ENCODE measurements around the gene CELA2B.

DNA sequence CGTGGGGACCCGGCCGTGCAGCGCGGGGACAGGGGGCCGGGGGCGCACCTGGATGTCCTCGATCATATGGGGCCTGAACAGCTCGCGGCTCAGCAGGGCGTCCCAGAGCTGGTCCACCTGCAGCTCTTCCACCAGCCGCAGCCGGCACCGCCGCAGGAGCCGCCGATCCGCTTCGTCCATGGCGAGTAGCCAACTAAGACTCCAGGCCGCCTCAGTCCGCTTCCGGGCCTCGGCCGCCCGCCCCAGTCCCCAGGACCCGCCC is 48.0 kb downstream of the CELA2B start, which contains the start of gene CASP9:
- TF ChIP-seq, protein P1, sequence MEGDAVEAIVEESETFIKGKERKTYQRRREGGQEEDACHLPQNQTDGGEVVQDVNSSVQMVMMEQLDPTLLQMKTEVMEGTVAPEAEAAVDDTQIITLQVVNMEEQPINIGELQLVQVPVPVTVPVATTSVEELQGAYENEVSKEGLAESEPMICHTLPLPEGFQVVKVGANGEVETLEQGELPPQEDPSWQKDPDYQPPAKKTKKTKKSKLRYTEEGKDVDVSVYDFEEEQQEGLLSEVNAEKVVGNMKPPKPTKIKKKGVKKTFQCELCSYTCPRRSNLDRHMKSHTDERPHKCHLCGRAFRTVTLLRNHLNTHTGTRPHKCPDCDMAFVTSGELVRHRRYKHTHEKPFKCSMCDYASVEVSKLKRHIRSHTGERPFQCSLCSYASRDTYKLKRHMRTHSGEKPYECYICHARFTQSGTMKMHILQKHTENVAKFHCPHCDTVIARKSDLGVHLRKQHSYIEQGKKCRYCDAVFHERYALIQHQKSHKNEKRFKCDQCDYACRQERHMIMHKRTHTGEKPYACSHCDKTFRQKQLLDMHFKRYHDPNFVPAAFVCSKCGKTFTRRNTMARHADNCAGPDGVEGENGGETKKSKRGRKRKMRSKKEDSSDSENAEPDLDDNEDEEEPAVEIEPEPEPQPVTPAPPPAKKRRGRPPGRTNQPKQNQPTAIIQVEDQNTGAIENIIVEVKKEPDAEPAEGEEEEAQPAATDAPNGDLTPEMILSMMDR (conservative IDR thresholded peaks at IDR 0.05), result no peak
- no peak for TF ChIP-seq EZH2 (IDR thresholded peaks at IDR 0.05; ENCODE audit: low read depth)

Data from PC-9 (cell line).